NB4 (cell line): ENCODE results near the gene MED13L.

ENCODE experiments used
- MAX ChIP-seq: IDR thresholded peaks from 2 replicates; pipeline ENCODE4 v1.6.1; 2011; ENCODE audit warnings: low read depth, low read length
- POLR2A ChIP-seq: IDR thresholded peaks from 2 replicates; pipeline ENCODE4 v1.6.1; 2011; ENCODE audit warnings: mild to moderate bottlenecking; ENCODE audit not compliant: insufficient read length; ENCODE audit errors: extremely low read depth
- TF ChIP-seq, protein P1 (sequence below): IDR thresholded peaks from one replicate; pipeline ENCODE4 v1.5.1; 2012; ENCODE audit warnings: low read depth, low read length

DNA sequence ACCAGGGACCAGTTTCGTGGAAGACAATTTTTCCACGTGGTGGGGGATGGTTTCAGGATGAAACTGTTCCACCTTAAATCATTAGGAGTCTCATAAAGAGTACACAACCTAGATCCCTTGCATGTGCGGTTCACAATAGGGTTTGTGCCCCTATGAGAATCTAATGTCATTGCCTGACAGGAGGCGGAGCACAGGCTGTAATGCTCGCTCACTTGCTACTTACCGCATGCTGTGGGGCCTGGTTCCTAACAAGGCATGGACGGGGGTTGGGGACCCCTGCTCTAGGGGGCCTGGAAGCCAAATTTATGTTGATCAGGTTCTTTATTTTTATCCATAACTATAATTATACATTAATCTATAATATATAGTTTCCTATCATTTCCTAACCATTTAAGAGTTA, 315.3 kb downstream of the MED13L start:
- TF ChIP-seq POLR2A: no peak
- no peak for TF ChIP-seq MAX
- TF ChIP-seq, protein P1, sequence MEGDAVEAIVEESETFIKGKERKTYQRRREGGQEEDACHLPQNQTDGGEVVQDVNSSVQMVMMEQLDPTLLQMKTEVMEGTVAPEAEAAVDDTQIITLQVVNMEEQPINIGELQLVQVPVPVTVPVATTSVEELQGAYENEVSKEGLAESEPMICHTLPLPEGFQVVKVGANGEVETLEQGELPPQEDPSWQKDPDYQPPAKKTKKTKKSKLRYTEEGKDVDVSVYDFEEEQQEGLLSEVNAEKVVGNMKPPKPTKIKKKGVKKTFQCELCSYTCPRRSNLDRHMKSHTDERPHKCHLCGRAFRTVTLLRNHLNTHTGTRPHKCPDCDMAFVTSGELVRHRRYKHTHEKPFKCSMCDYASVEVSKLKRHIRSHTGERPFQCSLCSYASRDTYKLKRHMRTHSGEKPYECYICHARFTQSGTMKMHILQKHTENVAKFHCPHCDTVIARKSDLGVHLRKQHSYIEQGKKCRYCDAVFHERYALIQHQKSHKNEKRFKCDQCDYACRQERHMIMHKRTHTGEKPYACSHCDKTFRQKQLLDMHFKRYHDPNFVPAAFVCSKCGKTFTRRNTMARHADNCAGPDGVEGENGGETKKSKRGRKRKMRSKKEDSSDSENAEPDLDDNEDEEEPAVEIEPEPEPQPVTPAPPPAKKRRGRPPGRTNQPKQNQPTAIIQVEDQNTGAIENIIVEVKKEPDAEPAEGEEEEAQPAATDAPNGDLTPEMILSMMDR: no peak
